Stimulated activated CD4-positive, alpha-beta T cell treated with anti-CD3 and anti-CD28 coated beads, Interleukin-12 subunit alpha, Interleukin-12 subunit beta, amount 100 ng/mL, for 4 hours (primary cell): ENCODE measurements around the gene RBM19.
"Not testable (repeated sequence)": the region's sequence is repeated elsewhere in the genome, so short reads cannot be mapped to it uniquely, and the experiment has no call there.

Experiments used
- DNase-seq: peaks from one replicate; pipeline ENCODE4 v3.0.0-alpha.2; 2020

The RBM19 gene

DNA sequence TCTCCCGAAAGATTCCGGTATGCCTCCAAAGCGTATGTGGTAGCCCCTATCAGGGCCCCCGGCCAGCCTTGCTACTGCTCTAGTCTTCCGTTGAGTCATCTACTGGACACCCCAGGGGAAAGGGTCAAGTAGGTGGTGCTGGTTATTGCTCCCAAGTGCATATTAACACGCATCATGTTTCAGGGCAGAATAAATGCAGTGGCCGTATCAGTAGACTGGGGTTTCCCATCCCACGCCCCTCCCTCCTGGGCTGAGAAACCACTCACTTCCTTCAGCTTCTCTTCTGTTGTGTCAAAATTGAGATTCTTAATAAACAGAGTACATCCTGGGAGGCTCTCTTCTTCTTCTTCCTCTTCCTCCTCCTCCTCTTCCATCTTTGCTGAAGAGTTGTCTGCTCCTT lies 39.3 kb downstream of the RBM19 start:
- DNase-seq = no peak

DNA sequence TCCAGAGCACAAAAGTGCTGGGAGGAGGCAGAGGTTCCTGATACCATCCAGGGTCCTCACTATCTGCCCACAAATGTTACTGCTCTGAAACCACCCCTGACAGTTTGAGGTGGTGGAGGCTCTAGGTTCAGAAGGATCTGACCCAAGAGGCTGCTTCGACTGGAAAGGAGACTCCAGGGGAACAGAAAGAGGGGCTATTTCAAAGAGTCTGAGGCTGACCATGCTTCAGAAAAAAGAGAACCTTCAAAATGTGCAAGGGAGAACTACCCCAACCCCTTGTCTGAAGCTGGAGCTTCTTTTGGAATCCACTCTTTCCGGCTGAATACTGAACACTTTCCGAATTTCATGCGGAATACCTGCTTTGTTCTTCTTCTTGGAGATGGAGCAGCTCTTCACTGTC lies 41.8 kb downstream of the RBM19 start:
- no peak for DNase-seq

DNA sequence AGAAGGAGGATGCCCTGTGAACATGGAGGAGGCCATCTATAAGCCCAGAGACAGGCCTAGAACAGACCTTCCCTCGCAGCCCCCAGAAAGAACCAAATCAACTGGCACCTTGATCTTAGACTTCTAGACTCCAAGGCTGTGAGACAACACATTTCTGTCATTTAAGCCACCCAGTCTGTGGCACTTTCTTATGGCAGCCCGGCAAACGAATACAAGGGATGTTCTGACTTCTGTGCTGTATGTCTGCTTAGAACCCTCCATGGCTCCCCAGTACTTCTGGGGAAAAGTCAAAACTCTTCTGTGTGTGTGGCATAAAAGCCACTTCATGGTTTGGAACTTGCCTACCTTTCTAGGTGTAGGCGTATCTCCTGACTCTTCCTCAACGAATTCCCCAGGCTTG lies 42.9 kb downstream of the RBM19 start:
- DNase-seq = no peak

DNA sequence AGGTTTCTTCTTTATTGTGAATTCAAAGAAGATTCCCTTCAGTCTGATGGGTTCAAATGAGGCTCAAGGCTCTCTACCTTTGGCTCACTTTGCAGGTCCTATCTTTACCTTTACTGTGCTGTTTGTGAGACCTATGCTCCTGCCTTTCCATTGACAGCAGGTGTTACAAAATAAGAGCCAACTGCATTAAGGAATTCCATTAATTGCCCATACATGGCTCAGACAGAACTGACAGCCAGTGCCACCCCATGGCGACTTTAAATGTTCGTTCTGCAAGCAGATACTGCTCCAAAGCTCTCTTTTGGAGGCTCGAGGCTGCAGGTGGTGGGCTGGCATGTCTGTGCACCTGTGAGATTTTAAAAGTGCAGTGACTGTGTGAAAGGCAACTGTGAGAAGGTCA lies 44.7 kb downstream of the RBM19 start:
- no peak for DNase-seq

DNA sequence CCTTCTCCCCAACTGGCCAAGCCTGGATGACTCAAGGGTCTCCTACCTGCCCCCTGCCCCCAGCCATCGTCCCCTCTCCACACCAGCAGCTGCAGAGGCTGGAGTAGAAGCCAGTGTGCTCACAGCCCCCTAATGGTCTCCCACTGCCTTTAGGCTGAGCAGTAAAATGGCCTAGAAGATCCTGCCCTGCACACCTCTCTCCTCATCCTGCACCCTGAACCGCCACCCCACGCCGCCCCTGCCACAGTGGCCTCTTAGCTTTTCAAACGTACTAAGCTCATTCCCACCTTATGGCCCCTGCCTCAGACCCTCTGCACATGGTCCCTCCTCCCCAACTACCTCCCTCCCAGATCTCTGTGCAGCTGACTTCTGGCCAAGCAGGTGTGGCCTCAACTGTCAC lies 46.3 kb downstream of the RBM19 start:
- DNase-seq = no peak

DNA sequence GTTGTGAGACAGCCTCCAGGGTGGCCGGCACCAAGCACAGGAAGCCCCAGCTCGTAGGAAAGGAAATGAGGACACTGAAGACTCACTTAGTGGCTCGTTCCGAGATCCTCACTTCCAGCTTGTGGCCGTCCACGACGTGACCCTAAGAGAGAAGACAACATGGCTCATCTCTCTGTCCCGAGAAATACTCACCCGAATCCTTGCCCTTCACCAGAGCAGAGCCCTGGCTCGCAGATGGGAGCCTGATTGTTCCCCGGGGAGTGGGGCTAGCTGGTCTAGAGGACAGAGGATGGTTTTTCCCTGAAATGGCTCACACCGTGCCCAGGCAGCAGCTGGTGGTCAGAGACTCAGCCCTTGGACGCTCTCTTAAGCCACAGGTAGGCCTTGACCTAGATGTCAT lies 47.8 kb downstream of the RBM19 start:
- DNase-seq = no peak

DNA sequence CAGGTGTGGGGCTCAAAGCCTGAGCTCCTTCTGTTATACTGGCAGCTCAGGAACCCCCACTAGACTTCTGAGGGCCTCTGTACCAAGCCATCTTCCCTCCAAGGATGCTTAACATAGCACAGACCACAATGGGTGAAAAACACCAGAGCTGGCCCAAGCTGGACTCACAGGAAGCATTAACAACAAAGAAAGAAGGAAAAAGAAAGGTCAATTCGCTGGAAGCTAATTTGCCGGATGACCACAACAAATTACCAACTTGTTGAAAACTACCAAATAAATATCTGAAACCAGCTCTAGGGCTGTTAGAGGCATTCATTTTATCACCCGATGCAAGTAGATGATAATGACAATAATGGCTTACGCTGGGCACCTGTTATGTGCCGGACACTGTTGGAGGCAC lies 48.7 kb downstream of the RBM19 start:
- no peak for DNase-seq

DNA sequence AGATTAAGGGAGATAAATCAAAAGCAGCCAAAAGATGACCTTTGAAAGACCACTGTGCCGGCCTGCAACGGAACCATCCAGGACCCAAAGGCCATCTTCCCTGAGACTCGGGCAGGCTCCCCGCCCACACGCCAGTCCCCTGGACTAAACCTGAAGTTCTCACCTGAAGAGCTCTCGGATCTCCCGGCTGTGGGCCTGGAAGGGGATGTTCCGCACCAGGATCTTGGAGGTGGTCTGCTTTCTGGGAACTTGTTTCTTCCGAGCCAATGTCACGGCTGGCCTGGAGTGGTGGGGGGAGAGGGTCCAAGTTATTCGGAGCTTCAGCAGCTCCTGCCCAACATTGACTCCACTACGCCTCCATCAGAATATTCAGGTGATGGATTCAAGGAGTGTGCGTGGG lies 51.3 kb downstream of the RBM19 start:
- no peak for DNase-seq

DNA sequence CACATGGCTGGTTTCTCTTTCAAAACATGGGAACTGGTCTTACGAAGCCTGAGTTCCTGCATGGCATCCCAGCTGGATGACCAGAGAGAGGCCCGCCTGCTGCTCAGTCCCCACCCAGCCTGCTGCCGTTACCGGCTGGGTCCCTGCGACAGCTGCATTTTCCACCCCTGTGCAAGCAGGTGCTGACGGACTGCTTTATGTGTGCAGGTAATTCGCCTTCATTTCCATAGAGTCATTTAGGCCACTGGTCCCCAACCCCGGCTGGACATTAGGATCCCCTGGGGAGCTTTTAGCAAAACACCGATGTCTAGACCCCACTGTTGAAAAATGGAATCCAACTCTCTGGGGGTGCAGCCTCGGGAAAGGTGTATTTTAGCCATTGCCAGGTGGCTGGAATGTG lies 51.9 kb downstream of the RBM19 start:
- no peak for DNase-seq

DNA sequence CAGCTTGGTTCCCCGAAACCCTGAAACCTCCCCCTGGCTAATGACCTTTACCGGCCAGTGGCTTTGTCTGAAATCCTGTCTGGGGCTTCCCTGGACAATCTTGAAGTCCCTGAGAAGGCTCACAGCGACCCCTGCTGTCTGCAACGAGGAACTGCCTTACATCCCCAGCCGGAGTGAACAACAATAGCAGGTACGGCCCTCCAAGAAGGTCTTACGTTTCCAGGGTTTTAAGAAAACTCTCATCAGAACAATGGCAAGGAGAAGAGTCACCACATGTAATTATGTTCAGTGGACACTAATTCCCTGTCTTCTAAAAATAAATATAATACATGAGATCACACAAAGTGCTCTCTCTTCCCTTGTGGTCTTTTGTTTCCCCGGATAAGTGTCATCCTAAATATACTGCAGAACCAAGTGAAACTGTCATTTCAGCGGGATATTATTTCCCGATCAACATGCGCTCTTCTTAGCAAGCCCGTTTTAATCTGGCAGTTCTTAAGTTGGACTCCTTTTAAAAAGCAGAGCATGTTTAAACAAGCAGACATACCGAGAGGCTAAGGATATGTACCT lies 53.3 kb downstream of the RBM19 start:
- peak; percentile 33 for DNase-seq

DNA sequence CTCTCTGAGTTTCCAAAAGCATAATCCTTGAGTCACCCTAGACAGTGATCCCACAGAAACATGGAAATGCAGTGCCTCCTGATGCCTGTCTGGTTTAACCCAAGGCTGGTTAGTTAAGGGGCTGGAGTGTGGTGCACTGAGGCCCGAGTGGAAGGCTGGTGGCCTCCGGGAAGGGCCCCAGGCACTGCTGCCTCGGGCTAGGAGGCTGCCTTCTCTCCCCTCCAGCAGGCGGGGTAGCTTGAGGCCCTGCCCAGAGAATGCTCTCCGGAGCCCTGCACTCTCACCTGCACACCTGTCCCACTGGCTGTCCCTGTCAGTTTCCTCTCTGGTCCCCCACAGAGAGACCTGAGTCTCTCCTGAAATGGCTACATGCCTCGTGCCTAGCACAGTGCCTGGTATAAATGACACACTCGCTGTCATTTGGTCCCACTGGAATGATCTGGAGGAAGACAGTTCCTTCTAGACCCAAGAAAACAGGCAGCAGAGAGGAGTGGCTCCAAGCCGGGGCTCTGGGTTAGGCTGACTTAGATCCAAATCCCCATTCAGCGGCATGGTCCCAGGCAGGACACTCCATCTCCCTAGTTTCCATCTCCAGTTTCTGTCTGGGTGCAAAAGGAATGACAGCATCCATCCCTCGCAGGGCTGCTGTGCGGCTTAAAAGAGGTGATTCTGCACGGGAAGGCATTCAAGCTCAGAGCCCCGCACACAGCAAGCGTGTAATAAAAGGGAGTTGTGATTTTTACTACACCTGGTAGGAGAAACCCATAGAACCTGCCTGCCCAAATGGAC lies 54.0 kb downstream of the RBM19 start:
- DNase-seq = no peak

DNA sequence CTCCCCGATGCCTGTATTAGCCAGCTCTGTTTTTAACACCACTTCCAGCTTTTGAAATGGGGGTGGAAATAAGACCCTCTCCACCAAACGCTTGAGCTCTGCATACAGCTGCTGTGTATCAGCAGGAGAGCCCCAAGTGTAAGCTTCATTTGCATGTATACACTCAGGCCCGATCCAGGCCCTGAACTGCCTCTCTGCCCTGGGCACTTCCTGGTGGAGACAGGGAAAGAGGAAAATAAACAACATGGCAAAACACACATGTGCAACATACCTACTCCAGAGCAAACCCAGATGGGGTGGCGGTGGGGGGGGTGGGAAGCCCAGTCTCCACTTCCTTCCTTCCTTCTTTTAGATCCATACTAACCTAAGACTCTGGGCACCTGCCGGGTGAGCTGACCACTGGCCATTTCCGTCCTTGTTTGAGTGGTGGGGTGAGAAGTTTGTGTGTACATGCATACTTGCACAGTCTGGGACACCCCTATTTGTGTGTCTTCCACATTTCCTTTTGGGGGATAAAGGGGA lies 55.3 kb downstream of the RBM19 start:
- no peak for DNase-seq

DNA sequence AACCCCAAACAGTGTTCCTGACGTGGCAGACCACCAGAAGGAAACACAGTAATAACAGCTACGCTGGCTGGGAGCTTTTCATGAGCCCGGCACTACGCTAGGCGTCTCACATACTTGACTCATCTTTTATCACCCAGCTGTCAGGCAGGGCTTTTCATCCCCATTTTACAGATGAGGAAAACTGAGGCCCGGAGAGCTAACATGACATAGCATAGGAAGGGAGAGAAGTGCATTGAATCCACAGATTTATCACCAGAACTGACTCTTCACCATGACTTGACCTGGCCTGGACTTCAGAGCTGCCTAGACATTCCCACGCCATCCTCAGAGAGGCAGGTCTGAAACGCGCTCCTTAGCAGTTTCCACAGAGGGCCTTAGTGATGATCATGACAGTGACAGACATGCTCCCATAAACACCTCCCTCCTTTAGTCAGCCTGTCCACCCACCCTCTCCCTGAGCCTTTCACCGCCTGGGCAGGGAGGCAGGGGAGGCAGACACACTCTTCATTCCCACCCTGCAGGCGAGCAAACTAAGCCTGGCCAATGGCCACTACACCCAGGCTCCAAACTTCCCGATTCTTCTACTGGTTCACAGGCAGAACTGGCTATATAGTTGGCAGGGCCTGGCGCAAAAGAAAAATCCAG lies 56.2 kb downstream of the RBM19 start:
- DNase-seq = no peak

DNA sequence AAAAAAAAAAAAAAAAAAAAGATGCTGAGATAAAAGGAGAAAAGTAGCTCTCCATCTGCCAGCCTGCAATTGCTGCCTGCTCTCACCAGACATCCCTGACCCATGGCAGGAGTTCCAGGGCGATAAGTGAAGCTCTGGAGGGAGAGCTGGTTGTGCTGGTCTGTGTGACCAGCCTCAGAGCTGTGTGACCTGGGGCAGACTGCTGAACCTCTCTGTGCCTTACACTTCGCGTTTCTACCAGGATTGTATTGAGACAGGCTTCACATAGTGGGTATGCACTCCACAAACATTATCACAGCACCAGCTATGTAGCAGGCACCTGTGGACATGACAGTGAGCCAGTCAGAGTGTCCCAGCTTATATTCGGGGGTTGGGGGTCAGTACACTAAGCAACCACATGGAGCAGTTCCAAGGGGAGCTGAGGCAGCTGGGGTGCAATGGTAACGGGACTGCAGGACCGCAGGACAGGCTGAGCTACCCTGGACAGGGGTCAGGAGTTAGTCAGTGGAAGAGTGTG lies 57.5 kb downstream of the RBM19 start:
- no peak for DNase-seq

DNA sequence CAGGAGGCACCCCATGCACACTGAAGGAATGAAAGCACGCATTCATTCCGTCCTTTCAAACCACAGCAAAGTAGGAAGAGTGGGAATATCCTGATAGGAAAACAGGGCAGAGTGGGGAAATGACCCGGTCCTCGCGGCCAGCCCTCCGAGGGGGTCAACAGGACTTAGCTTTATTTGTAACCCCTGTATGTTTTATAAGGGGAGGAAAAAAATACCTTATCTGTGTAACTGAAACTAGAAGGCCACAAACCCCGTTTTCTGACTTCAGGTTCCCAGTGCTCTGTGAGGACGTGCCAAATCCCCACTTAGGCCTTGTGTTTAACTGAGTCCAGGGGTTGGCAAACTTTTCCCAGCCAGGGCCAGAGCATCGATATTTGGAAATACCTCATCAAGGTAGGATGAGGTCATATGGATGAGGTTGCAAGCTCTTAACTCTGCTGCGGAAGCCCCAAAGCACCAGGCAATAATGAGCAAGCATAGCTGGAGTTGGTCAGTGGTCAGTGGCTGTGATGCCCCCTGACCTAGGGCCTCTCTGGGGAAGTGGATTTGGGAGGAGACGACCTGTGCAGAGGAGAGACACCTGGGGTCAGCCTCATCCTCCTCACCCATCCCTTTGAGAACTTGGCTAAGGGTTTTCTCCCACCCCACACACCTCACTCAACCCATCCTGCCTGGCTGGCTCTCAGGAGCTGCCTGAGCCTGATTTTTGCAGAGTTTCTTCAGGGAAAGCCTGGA lies 58.5 kb downstream of the RBM19 start:
- no peak for DNase-seq

DNA sequence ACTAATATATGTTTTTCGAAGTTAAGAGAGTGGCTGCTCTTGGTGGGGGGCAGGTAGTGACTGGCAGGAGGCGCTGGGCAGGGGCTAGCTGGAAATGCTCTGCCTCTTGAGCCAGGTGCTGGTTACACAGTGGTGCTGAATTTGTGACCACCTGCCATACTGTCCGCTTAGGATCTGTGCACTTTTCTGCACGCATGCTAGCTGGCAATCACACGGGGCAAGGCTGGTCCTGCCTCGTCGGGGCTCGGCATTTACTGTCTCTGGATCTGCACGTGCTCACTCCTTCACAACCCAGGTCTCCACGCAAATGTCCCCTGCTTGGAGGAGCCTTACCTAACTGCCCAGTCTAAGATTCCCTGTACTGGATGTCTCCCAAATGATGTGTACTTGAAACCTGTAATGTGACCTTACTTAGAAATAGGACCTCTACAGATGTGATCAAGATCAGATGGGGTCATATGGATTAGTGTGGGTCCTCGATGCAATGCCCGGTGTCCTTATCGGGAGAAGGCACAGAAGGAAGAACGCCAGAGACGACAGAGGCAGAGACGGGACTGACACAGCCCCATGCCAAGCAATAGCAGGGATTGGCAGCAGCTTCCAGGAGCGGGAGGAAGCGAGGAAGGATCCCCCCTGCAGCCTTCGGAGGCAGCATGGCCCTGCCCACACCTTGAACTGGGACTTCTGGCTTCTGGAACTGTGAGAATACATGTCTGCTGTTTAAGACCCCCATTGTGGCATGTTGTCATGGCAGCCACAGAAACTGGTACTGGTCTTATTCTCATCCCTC lies 59.5 kb downstream of the RBM19 start:
- DNase-seq = no peak

DNA sequence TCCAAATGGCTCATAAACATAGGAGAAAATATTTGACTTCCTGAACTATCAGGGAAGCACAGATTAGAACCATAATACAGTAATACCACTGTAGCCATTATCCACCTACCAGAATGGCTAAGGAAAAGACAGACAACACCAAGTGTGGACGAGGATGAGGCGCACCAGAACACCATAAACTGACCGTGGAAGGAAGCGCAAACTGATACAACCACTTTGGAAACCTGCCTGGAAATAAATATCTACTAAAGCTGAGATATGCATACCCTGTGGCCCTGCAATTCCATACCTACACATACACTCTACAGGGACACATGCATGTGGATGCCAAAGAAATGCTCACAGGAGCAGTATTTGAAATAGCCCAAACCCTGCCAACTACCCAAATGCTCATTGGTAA lies 60.3 kb downstream of the RBM19 start:
- no peak for DNase-seq

DNA sequence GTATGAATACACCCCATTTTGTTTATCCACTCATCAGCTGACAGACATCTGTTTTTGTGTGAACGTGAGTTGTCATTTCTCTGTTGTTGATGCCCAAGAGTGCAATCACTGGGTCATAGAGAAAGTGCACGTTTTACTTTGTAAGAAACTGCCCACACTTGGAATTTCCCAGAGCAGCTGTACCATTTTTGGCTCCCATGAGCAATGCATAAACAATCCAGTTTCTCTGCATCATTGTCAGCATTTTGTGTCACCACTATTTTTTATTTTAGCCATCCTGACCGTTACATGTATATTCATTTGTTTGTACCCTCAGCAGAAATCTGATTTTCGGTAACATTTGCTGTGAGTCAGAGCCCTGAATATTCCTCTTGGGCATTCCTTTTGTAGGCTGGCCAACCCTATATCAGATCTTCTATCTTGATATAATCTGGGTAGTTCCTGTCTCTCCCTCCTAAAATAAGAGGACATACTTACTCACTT lies 62.7 kb downstream of the RBM19 start:
- DNase-seq = no peak

DNA sequence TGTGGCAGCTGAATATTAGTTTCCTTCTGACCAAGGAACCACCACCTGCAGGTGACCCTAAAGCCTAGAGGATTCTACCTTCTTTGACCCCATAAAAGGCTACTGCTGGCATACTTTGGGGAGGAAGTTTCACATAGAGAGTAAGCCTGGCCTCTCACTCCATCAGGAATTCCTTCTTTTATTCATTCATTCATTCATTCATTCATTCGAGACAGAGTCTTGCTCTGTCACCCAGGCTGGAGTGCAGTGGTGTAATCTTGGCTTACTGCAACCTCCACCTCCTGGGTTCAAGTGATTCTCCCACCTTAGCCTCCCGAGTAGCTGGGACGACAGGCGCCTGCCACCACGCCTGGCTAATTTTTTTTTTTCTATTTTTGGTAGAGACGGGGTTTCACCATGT lies 64.8 kb downstream of the RBM19 start:
- not testable (repeated sequence) for DNase-seq

DNA sequence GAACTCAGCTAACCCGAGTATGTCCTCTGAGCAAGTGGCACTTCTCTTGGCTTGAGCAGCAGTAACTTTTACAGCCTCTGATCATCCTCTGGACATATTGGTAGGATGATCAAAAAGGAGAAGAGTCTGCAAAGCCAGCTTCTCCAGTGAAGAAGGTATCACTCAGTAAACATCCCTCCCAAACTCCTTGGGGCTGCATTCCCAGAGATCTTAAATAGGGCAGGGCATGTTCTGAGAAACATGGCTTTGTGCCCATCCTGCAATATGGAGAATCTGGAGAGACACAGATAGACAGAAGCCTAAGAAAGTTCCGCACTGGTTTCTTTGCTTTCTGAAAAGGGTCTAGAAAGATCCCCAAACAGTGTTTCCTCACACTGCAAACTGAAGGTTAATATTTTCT lies 65.4 kb downstream of the RBM19 start:
- no peak for DNase-seq

DNA sequence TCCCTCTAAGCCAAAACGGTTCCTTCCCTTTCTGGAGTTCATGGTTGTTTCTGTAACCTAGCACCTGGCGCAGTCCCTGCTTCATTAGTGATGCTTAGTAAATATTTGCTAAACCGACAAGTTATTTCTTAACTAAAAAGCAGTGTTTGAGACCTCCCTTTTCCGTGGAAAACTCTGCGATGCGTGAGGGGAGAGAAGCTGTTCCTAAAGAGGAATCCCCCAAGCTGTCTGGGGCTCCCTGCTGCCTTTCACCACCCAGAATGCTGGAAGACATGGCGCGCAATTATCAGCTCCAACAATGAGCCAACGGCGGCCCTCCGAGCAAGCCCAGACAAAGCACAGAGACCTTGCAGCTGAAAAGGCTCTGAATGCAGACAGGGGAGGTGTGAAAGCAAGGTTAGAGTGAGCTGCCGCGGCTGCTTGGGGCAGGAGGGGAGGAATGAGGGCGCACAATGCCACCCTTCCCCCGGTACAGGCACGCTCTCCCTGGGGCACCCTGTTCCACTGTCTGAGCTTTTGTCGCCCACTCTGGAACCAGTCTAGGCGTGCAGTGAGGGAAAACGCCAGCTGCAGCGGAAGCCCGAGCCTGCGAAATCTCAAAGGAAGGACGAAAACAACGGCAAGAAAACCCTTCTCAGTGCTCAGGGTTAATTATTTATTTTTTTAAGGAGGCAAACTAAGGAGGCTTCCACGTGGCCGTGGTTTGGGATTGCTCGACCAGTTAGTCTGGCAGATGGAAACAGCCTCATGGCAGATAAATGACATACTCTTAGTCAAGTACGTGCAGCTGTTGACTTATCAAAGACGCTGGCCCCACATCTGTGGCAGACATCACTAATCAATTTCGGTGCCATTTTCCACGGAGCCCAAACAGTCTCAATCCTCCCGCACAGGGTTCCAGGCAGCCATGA lies 66.3 kb downstream of the RBM19 start:
- no peak for DNase-seq
